ENCODE measurements around the gene SH3PXD2A. TPM values are rescaled to one million over a fixed set of nuclear protein-coding genes. Genes with fewer than 3 reads are reported as not detected.

SH3PXD2A gene
- total and polyA plus RNA-seq, 7 donors: 19.0 to 58.2 (median 24.5) TPM

GRCh38 chr10:103666762-103667150 is 188.6 kb downstream of the SH3PXD2A start:
- no peaks in the 10 kb centered on the region for H3K9me3 ChIP-seq
- no peak for DNase-seq
- no peak overlapping the region for H3K4me3 ChIP-seq
- H3K27ac ChIP-seq: peak overlapping the region; percentile 7 to 64 (median 48)
- H3K27me3 ChIP-seq: no peaks in the 10 kb centered on the region
- TF ChIP-seq POLR2A (IDR thresholded peaks at IDR 0.05) (no peak), POLR2AphosphoS5 (IDR thresholded peaks at IDR 0.05) (no peak), EP300 (IDR thresholded peaks at IDR 0.05) (no peak), CTCF (IDR thresholded peaks at IDR 0.05) (no peak)
- intact Hi-C loops (cut with DNase I): loop anchor here (10.0 kb wide), 1 partner anchor 182 kb away; no protein-coding TSS in a partner anchor
- no peaks in the 10 kb centered on the region for H3K36me3 ChIP-seq
- peaks cover 0 to 50% (median 48%) of the 10 kb centered on the region in 4 donors for H3K4me1 ChIP-seq
- WGBS, 2 donors: 93 to 94% methylated on average over 4 of the region's 4 CpGs

GRCh38 chr10:103666087-103666761 is 189.2 kb downstream of the SH3PXD2A start:
- Histone ChIP-seq H3K27me3 (no peaks in the 10 kb centered on the region), H3K4me1 (peaks cover 0 to 51% (median 51%) of the 10 kb centered on the region in 4 donors), H3K4me3 (no peak overlapping the region), H3K36me3 (no peaks in the 10 kb centered on the region), H3K27ac (peak overlapping the region in 2 of 4 donors; percentile 7 to 60), H3K9me3 (no peaks in the 10 kb centered on the region)
- no peak for TF ChIP-seq POLR2A (IDR thresholded peaks at IDR 0.05)
- TF ChIP-seq POLR2AphosphoS5 (IDR thresholded peaks at IDR 0.05): no peak
- TF ChIP-seq CTCF (IDR thresholded peaks at IDR 0.05): no peak
- no peak for TF ChIP-seq EP300 (IDR thresholded peaks at IDR 0.05)
- intact Hi-C loops (cut with DNase I): loop anchor here (10.0 kb wide), 1 partner anchor 181 kb away; no protein-coding TSS in a partner anchor
- DNase-seq: no peak
- 95 to 96% methylated on average over 9 of the region's 9 CpGs for WGBS, 2 donors

- TF ChIP-seq EP300 (IDR thresholded peaks at IDR 0.05): no peak
- TF ChIP-seq CTCF (IDR thresholded peaks at IDR 0.05): no peak
- no peak for TF ChIP-seq POLR2AphosphoS5 (IDR thresholded peaks at IDR 0.05)
- TF ChIP-seq POLR2A (IDR thresholded peaks at IDR 0.05): no peak
- H3K9me3 ChIP-seq: no peaks in the 10 kb centered on the region
- H3K27ac ChIP-seq: peak overlapping the region; percentile 11 to 75 (median 36)
- H3K27me3 ChIP-seq: no peaks in the 10 kb centered on the region
- intact Hi-C loops (cut with DNase I): loop anchor here (10.0 kb wide), 1 partner anchor 181 kb away; no protein-coding TSS in a partner anchor
- DNase-seq: no peak
- H3K4me1 ChIP-seq: peaks cover 0 to 60% (median 54%) of the 10 kb centered on the region in 4 donors
- 77 to 89% methylated on average over 9 of the region's 9 CpGs for WGBS, 2 donors
- H3K4me3 ChIP-seq: no peak overlapping the region
- no peaks in the 10 kb centered on the region for H3K36me3 ChIP-seq
These were observed 190.1 kb downstream of the SH3PXD2A start for GRCh38 chr10:103665162-103665889.

GRCh38 chr10:103663802-103664201 is 191.6 kb downstream of the SH3PXD2A start:
- Histone ChIP-seq H3K4me1 (peaks cover 0 to 68% (median 56%) of the 10 kb centered on the region in 4 donors), H3K36me3 (peaks cover 0 to 6% (median 3%) of the 10 kb centered on the region in 4 donors), H3K4me3 (no peak overlapping the region), H3K27me3 (no peaks in the 10 kb centered on the region), H3K27ac (peak overlapping the region; percentile 66 to 97 (median 71)), H3K9me3 (no peaks in the 10 kb centered on the region)
- TF ChIP-seq POLR2AphosphoS5 (IDR thresholded peaks at IDR 0.05) (peak in 3 of 4 donors; percentile 23 to 46 (median 28)), EP300 (IDR thresholded peaks at IDR 0.05) (peak in 1 of 4 donors; percentile 27), CTCF (IDR thresholded peaks at IDR 0.05) (no peak)
- WGBS, 2 donors: 54 to 76% methylated on average over 13 of the region's 13 CpGs
- DNase-seq: peak; percentile 89
- intact Hi-C loops (cut with DNase I): loop anchor here (10.0 kb wide), 1 partner anchor 179 kb away; no protein-coding TSS in a partner anchor

Measured in sigmoid colon (tissue), 7 donors.